GM19043 (cell line): ENCODE data around the gene BRD4.
"Not testable (repeated sequence)": the region's sequence is repeated elsewhere in the genome, so short reads cannot be mapped to it uniquely, and the experiment has no call there.

Experiments
- ATAC-seq: cut with Tn5 transposase; IDR thresholded peaks from one replicate; pipeline ENCODE4 v1.9.1; 2021; ENCODE audit warnings: low read depth; ENCODE audit not compliant: unreplicated experiment

Gene BRD4

GRCh38 chr19:15332311-15332996 is at the start of gene BRD4:
Gene BRD4, minus strand, starts transcription at chr19:15332539. Its CDS starts 59,440 bp downstream, at chr19:15273099.
- no peak for ATAC-seq

GRCh38 chr19:15381864-15382263 is 49.5 kb upstream of the BRD4 start:
- no peak for ATAC-seq

- ATAC-seq: no peak
Observed at GRCh38 chr19:15381429-15381828, 49.1 kb upstream of the BRD4 start.

GRCh38 chr19:15379999-15380647 is 47.8 kb upstream of the BRD4 start:
- ATAC-seq: peak; percentile 29

DNA sequence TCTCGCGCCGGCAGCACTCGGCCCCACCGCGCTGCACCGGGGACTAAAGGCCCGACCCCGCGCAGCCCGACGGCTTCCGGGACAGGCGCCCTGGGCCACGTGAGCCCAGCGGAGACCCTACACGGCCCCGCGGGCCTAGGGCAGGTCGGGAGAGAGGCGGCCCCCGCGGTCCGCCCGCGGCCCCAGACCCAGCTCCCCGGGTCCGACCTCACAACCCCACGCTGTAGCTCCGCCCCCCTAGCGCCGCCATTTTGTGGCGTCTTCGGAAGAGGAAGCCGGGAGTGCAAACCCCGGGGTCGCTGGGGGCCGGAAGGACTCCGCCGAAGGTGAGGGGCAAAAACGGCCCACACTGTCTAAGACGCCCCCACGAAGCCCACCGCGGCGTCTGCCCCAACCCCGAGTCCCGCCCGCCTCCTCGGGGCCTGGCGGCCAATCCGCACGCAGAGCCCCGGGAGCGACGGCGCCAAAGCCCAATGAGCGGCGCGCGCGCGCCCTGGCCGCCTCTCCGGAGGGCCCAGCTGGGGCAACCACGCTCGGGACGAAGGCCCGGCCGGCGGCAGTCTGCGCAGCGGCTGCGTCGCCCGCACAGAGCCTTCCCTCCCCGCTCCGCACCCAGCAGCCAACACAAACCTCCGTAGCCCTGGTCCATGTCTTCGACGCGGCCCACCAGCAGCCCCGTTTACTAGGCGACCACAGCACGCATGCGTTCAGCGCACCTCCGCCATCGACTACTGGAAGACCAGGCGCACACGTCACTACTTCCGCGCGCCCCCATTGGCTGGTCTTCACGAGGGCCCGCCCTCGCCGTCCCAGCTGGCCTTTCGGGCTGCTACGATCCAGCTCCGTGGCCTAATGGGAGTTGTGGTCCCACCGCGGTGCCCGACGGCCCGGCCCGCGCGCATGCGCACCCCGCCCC is 47.0 kb upstream of the BRD4 start, which contains the start of gene AKAP8:
TSS of gene AKAP8 (minus strand) at position 705 of the 916 bp plus-strand sequence. CDS start at position 649, 56 bp downstream.
- ATAC-seq: peak; percentile 82

GRCh38 chr19:15378534-15379082 is 46.3 kb upstream of the BRD4 start:
- no peak for ATAC-seq

DNA sequence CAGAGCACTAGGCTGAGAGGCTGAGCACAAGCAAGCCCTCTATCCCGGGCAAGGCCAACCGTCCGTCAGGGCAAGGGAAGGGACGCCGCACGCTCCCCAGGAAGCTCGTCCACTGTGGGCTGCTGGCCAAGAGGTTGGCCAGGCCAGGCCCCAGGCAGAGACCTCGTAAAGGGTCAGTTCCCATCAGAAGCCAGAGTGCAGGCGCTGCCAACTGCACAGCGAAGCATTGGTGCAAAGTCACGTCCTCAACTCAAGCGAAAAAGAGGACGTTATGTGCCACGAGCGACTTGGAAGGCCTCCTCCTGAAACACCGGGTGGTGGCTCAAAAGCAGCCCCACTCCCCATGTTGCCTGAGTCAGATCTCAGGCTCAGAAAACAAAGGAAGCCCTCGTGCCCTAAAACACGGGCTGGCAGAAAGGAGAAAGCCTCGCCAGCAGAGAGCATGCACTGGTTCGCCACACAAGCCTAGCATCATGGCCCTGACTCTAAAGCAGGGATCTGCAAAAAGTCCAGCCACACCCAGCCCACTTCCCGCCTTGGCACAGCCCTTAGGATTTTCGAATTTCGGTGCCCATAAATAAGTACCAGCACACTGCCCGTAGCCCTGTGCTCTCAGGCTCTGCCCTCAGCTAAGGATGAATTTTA is 42.6 kb upstream of the BRD4 start:
- no peak for ATAC-seq

DNA sequence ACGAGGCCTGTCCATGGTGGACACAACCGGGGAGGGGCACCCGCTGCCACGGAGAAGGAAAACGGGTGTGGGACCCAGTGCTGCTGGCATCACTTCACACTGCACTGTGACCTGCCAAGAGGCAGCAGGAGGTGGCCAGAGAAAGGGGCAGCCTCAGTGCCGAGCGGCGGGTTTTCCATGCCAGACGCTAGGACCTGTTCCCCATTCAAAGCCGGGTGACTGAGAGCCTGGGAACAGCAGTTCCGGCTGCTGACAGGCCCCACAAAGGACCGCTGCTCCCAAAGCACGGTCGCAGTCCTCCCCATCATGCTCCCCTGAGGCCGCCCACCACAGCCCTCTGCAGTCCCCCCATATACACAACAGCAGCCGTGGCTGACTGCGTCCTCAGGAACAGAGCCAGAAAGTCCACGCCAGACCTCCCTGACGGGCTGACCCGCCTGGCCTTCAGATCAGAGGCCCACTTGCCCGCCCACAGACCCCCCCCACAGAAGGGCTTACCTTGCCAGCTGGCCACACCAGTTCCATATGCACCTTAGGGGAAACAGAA is 41.8 kb upstream of the BRD4 start:
- ATAC-seq: no peak

- ATAC-seq: no peak
Observed at GRCh38 chr19:15373644-15374043, 41.3 kb upstream of the BRD4 start.

DNA sequence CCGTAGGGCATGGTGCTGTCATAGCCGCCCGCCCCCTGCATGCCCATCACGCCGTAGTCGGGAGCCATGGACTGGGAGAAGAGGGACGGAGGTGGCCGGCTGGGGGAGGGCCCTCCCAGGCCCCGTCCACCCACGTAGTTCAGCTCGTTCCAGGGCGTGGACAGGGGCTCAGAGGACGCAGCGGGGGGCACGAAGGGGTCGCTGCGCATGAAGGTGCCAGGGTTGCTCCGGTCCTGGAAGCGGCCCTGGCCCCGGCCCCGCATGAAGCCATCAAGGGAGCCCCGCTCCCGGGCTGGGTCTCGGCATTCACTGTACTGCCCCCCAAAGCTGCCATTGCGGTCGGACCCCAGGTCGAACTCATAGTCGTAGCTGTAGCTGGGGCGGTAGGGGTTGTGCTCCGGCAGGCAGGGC is 40.6 kb upstream of the BRD4 start:
- ATAC-seq: no peak

- ATAC-seq: no peak
Observed at GRCh38 chr19:15372470-15372869, 40.1 kb upstream of the BRD4 start.

DNA sequence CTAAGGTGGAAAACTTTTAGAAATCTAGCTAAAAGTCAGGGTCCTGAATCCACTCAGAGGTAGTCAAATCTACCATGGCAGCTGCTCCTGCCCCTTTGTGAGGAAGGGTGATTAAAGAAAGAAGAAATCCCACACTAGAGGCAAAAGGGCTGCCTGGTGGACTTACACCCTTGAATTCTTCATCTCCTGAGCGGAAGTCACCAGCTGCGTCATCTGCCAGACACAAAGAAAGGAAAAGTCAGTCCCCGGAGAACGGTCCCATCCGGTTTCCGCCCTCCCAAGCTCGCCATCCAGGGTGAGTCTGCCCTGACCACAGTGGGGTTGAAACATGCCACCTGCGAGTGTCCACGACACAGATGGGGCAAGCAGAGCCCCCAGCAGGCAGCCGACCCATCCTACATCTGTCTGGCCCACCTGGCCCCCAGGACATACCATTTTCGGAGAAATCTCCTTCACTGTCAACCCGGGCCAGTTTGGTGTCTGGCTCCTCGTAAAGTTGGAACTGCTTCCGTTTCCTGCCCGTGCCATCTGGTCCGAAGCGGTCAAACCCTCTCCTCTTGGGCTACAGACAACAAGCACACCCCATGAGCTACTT is 39.5 kb upstream of the BRD4 start:
- no peak for ATAC-seq

DNA sequence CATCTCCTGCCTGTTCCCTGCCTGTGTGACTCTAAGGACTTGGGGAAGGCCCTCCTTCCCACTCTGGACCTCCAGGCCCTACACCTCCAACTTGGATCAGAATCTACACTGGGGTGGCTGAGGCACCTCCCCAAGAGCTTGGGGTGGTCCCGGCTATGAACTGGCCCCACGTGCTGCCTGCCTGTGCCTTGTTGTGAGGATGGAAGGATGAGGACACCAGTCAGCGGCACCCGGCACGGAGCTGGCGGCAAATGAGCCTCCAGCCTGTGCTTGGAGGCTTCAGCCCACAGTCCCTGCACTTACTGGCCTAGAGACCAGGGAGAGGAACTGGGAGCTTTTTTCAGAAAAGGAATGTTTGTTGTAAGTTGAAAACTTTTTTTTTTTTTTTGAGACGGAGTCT is 38.8 kb upstream of the BRD4 start:
- no peak for ATAC-seq

DNA sequence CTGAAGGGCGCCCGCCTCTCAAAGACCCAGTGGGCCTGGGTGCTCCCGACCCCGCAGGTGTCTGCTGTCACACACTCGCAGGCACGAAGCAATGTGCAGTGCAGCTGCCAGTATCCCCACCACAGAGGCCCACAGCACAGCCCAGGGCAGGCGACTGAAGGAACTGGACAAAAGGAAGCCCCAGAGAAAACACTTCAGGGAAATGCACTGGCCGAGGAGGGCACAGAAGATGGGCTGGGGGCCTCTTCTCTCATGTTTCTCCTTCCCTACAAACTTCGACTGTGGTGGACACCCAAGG is 37.2 kb upstream of the BRD4 start:
- ATAC-seq: no peak

GRCh38 chr19:15368798-15369593 is 36.7 kb upstream of the BRD4 start:
- ATAC-seq: no peak

- ATAC-seq: no peak
Observed at GRCh38 chr19:15368051-15368632, 35.8 kb upstream of the BRD4 start.

- ATAC-seq: no peak
Observed at GRCh38 chr19:15367439-15367838, 35.1 kb upstream of the BRD4 start.

DNA sequence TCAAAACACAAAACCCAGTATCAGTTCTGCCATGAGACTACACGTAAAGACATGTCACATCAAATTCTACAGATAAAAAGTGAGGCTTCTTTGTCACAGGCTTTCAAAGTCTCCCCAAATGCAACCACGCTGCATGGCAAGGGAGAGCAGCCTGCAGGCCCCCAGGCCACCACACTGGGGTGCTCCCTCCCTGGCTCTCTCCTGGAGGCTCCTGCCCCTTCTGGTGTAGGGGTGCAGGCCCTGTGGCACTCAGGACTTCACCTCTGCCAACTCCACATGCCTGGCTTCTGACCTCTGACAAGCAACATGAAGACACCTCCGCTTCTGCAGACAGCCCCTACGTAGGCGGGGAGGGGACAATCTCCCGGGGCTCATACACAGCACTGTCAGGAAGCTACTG is 32.9 kb upstream of the BRD4 start:
- ATAC-seq: no peak

DNA sequence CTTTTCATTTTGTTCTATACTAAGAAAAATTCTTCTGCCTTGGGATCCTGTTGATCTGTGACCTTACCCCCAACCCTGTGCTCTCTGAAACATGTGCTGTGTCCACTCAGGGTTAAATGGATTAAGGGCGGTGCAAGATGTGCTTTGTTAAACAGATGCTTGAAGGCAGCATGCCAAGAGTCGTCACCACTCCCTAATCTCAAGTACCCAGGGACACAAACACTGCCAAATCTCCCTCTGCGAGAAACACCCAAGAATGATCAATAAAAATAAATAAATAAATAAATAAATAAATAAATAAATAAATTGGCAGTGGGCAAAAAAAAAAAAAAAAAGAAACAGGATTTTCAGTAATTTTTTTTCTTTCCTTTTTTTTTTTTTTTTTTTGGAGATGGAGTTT is 31.5 kb upstream of the BRD4 start:
- ATAC-seq: not testable (repeated sequence)
